ENCODE data around the gene C2orf68.

DNA sequence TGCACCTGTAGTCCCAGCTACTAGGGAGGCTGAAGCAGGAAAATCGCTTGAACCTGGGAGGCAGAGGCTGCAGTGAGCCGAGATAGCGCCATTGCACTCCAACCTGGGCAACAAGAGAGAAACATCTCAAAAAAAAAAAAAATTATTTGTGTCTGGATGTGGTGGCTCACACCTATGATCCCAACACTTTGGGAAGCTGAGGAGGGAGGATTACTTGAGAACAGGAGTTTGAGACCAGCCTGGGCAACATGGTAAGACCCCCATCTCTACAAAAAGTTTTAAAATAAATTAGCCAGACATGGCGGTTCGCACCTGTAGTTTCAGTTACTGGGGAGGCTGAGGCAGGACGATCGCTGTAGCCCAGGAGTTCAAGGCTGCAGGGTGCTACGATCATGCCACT, 36.1 kb downstream of the C2orf68 start:
- TF ChIP-seq, protein P1, sequence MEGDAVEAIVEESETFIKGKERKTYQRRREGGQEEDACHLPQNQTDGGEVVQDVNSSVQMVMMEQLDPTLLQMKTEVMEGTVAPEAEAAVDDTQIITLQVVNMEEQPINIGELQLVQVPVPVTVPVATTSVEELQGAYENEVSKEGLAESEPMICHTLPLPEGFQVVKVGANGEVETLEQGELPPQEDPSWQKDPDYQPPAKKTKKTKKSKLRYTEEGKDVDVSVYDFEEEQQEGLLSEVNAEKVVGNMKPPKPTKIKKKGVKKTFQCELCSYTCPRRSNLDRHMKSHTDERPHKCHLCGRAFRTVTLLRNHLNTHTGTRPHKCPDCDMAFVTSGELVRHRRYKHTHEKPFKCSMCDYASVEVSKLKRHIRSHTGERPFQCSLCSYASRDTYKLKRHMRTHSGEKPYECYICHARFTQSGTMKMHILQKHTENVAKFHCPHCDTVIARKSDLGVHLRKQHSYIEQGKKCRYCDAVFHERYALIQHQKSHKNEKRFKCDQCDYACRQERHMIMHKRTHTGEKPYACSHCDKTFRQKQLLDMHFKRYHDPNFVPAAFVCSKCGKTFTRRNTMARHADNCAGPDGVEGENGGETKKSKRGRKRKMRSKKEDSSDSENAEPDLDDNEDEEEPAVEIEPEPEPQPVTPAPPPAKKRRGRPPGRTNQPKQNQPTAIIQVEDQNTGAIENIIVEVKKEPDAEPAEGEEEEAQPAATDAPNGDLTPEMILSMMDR (IDR thresholded peaks at IDR 0.05): no peak
- TF ChIP-seq POLR2A (IDR thresholded peaks at IDR 0.05): no peak

Measured in adrenal gland (tissue), 5 donors.